Muscle of back (tissue), 11 donors: ENCODE measurements around the gene CA10. TPM values are rescaled to one million over a fixed set of nuclear protein-coding genes. Genes with fewer than 3 reads are reported as not detected.
A peak's percentile ranks its signal among the peaks of the same experiment; 100 is the strongest.

Source experiments
- DNase-seq, 3 donors: peaks; one replicate each; pipeline versions ENCODE4 v3.0.0 to v3.0.0-alpha.2; 2013
- polyA plus RNA-seq, 10 donors: library from polyadenylated mRNA; unstranded; fragments of 120-200 nt; gene quantifications; one replicate each; pipeline ENCODE4 v1.2.1, GENCODE V29; 2013; ENCODE audit not compliant: insufficient read length in 10 of 10

The CA10 gene
- polyA plus RNA-seq, 10 donors: 2.0 to 10.0 (median 6.0) TPM

- no peak for DNase-seq
These were observed 10.6 kb downstream of the CA10 start for GRCh38 chr17:52147872-52148271.

- no peak for DNase-seq
These were observed 11.1 kb downstream of the CA10 start for GRCh38 chr17:52147431-52147830.

GRCh38 chr17:52145476-52145875 is 13.0 kb downstream of the CA10 start:
- no peak for DNase-seq

DNA sequence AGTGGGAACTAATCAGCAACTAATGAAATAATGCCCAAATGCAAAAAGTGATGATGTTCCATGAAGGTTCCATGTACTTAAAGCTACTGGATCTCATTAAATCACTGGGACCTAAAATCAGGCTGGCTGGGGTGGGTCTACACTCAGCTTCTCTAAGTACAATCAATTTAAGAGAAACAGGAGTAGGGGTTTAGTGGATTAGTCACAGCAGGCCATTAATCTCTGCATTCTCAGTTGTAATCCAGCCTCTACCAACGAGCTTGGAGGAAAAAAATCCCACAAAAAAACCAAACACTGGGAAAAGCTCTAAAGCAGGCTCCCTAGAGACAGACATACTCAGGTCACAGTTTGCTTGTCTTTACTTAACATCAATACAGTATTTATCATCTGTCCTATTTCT is 15.0 kb downstream of the CA10 start:
- DNase-seq: no peak

DNA sequence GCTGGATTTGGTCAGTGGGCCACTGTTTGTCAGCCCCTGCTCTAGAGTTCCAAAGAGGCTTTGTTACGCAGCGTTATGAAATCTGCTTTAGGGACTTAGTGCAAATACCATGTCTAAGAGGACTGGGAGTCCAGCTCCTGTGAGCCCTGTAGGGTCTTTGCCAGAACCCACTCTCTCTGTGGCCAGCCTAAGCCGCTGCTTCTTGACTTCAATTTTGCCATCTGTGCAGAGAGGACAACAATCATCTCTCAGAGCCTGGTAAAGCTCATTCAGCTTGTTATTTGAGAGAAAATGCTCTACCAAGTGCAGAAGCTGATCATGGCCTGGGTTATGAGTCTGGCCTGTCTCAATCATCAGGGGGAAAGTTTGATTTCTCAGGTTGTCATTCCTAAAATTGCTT is 17.9 kb downstream of the CA10 start:
- DNase-seq: no peak

DNA sequence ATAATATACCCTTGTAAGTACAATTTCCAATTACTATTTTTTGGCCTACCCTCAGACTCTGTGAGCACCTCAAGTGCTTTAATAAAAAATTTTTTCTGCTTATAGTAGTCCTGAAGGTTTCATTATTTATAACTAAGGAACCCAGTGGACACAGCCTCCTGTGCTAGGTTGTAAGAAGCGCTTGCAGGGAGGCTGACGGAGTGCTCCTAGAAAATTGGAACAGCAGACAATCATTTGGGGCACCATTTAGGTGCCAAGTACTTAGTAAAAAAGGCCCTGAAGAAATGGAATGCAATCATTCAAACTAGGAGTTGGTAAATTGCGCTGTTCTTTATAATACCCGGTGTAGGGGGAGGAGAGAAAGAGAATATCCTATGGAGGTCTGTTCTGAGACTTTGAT is 19.8 kb downstream of the CA10 start:
- no peak for DNase-seq

- no peak for DNase-seq
These were observed 20.2 kb downstream of the CA10 start for GRCh38 chr17:52138350-52138749.

GRCh38 chr17:52136166-52136565 is 22.3 kb downstream of the CA10 start:
- DNase-seq: peak in 1 of 3 donors; percentile 8

DNA sequence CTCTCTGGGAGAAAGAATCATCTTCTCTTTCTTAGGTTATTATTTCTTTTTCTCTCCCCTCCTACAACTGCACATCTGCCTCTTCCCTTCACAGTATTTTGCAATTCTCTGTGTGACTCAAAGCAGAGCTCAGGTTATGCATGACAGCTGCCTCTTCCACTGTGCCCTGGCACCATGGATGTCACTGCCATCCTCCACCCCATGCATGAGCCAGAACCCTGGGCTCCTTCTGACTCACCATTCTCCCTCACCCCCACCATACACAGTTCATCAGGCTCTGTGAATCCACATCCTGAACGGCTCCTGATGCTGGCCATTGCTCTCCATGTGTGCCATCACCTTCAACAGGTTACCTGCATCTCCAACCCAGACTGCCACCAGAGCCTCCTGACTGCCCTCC is 23.9 kb downstream of the CA10 start:
- DNase-seq: no peak

DNA sequence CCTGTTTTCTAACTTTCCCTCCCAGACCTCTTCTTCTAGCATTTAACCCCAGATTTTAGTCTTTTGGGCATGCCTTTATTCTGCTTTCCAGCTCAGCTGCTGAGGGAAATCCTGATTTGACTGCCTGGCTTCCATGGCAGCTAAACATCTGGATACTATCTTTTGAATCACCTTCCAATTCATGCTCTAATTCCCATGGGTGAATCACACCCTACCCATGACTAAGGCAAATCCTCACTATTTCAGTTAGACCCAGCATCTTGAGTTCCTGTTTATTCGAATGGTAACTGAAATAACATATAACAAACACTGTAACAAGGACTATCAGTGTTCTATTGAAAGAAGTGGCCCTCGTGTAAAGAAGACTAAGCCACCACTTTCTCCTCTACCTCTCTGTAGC is 29.8 kb downstream of the CA10 start:
- DNase-seq: peak in 1 of 3 donors; percentile 7

- no peak for DNase-seq
These were observed 33.5 kb downstream of the CA10 start for GRCh38 chr17:52124993-52125392.

- DNase-seq: no peak
These were observed 34.0 kb downstream of the CA10 start for GRCh38 chr17:52124561-52124960.

GRCh38 chr17:52120465-52120864 is 38.0 kb downstream of the CA10 start:
- DNase-seq: no peak

- DNase-seq: peak in 2 of 3 donors; percentile 1 to 10
These were observed 47.5 kb downstream of the CA10 start for GRCh38 chr17:52110923-52111581.

DNA sequence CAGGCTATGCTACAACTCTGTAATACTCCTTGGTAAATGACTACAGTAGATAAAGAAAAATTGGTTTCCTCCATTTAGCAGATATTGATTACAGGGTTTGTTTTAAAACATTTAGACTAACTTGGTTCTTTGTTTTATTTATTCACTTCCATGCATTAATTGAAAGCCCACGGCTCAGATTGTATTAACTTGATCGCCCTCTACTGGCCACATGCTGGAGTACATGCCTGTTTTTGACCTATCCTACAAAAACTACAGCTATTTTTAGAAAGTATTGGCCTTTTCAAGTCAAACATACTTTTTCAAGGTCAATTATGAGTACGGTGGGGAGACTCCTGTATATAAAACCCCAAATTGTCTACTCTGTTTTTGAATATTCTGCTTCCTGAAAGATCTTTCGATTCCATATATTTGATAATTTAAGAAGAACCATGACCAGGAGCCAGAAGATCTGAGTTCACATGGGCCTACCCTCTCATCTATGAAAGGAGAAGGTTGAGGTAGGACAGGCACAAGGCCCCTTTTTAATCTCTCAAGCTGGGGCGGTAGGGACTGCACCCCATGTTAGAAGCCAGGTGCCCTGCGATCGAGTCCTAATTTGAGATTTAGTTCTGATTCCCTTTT is 51.8 kb downstream of the CA10 start:
- peak; percentile 49 to 75 (median 55) for DNase-seq

- DNase-seq: peak in 1 of 3 donors; percentile 5
These were observed 52.4 kb downstream of the CA10 start for GRCh38 chr17:52106072-52106471.

- DNase-seq: no peak
These were observed 52.9 kb downstream of the CA10 start for GRCh38 chr17:52105591-52105990.

DNA sequence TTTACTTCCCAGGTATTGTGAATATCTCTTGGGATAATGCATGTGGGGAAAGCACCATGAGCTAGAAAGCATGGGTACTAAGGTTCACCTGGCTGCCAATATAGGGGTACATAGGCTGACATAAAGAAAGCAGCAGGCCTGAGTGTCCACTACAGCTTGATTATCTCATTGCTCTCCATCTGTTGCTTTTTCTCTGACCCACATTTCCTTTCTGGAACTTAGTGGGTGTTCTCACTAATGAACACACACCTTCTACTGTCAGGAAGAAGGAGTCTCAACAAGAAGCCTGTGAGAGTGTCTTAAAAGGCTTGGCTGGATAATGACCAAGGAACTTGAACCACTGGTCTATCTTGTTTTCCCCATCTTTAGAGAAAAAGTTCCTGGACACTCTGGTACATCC is 62.5 kb downstream of the CA10 start:
- DNase-seq: no peak

DNA sequence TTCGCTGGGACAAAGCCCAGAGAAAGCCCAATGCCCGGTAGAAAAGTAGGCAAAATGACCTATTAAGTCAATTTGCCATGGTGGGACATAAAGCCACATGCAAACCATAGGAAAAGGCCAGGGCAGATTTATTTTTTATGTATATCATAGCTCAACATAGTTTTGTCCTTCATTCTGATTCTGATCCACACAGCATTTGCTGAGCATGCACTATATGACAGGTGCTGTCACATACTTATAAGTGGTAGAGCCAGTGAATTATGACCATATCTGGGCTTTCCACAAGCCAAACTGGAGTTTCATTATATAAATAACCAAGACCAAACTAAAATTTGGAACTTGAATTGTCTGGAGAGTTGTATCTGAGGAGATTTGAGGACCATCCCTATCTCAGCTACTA is 74.3 kb downstream of the CA10 start:
- DNase-seq: no peak

- no peak for DNase-seq
These were observed 79.0 kb downstream of the CA10 start for GRCh38 chr17:52079496-52079895.

- DNase-seq: no peak
These were observed 86.8 kb downstream of the CA10 start for GRCh38 chr17:52071712-52072111.

GRCh38 chr17:52064791-52065211 is 93.7 kb downstream of the CA10 start:
- peak in 2 of 3 donors; percentile 5 to 14 for DNase-seq

DNA sequence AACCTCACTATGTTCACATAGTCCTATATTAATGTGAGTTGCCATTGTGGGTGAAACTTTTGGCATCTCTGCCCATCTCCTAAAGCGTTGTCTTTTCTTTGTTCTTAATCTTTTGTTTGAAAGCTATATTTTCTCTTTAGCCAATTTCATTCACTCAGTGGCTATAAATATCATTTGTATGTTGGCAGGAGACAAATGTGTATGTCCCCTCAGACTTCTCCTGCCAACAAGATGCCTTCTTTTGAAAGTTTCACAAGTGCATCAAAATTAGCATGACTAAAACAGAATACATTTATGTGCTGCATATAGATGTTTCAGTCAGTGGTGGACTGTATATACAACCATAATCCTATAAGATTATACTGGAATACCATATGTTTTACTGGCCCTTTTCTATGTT is 109.0 kb downstream of the CA10 start:
- no peak for DNase-seq

- no peak for DNase-seq
These were observed 109.5 kb downstream of the CA10 start for GRCh38 chr17:52049051-52049450.
